H1 (cell line): ENCODE results near the gene CHTF18. TPM values are rescaled to one million over a fixed set of nuclear protein-coding genes. Genes with fewer than 3 reads are reported as not detected.

Experiments used
- CTCF ChIA-PET: fragments of 300-600 bp; sonication (Branson Sonifier 250); formaldehyde crosslinking; loops from one replicate; lab custom pipeline; 2021; ENCODE audit not compliant: partially characterized antibody; lab: Charles Lee
- POLR2A ChIA-PET: fragments of 300-600 bp; sonication (Branson Sonifier 250); formaldehyde crosslinking; loops from one replicate; lab custom pipeline; 2021; ENCODE audit warnings: inconsistent platforms; ENCODE audit not compliant: partially characterized antibody; lab: Charles Lee
- DNase-seq, 2 experiments: peaks; one replicate each; pipeline versions ENCODE4 v3.0.0 to v3.0.0-alpha.2; 2010 to 2022; ENCODE audit warnings: low spot score in 2 of 2, low read depth in 1 of 2, mixed read lengths in 1 of 2
- FAIRE-seq: peaks from 2 replicates; lab custom pipeline; 2011; peaks lifted over from hg19 to GRCh38; lab: Jason Lieb, UNC
- H2AFZ ChIP-seq: 2 replicates; pipeline ENCODE4 v1.8.1; 2012; ENCODE audit warnings: low read length, inconsistent platforms
- H2AK5ac ChIP-seq: 2 replicates; pipeline ENCODE4 v1.6.1; 2013; ENCODE audit warnings: low read depth, low read length
- H2BK120ac ChIP-seq: replicated peaks from 2 replicates; pipeline ENCODE3; 2013; ENCODE audit warnings: low read depth, low read length, inconsistent platforms
- H2BK12ac ChIP-seq: 2 replicates; pipeline ENCODE4 v1.6.1; 2013; ENCODE audit warnings: low read depth, low read length
- H2BK15ac ChIP-seq: 2 replicates; pipeline ENCODE4 v1.6.1; 2013; ENCODE audit warnings: low read length
- H2BK20ac ChIP-seq: 2 replicates; pipeline ENCODE4 v1.6.1; 2013; ENCODE audit warnings: low read length
- H2BK5ac ChIP-seq: 2 replicates; pipeline ENCODE4 v1.6.1; 2013; ENCODE audit warnings: low read depth, low read length
- H3K14ac ChIP-seq: 2 replicates; pipeline ENCODE4 v1.6.1; 2013; ENCODE audit warnings: inconsistent platforms; ENCODE audit not compliant: insufficient read length
- H3K18ac ChIP-seq: 2 replicates; pipeline ENCODE4 v1.6.1; 2013; ENCODE audit warnings: low read length; ENCODE audit errors: extremely low read depth
- H3K23ac ChIP-seq: 2 replicates; pipeline ENCODE4 v1.6.1; 2013; ENCODE audit warnings: inconsistent platforms; ENCODE audit not compliant: insufficient read length
- H3K23me2 ChIP-seq: 2 replicates; pipeline ENCODE4 v1.6.1; 2013; ENCODE audit warnings: low read depth, low read length
- H3K27ac ChIP-seq: 2 replicates; pipeline ENCODE4 v1.6.1; 2011; ENCODE audit warnings: low read depth, low read length, inconsistent platforms
- H3K27me3 ChIP-seq, 4 experiments: replicated peaks in 1 of 4; 1 replicate in 1 of 4; 2 replicates in 3 of 4; pipeline versions ENCODE4 v1.6.1 to v1.8.1; 2011 to 2013; ENCODE audit warnings: low read length in 3 of 4, mild to moderate bottlenecking in 3 of 4, inconsistent platforms in 2 of 4, mixed read lengths in 2 of 4, moderate library complexity in 1 of 4; ENCODE audit not compliant: control insufficient read depth in 3 of 4, insufficient read depth in 3 of 4; ENCODE audit errors: extremely low read depth in 1 of 4
- H3K36me3 ChIP-seq, 4 experiments: 2 replicates each; pipeline versions ENCODE4 v1.6.1 to v1.8.1; 2011 to 2013; ENCODE audit warnings: mild to moderate bottlenecking in 4 of 4, low read length in 3 of 4, moderate library complexity in 2 of 4, control low read depth in 1 of 4, inconsistent platforms in 1 of 4; ENCODE audit not compliant: insufficient read depth in 4 of 4, control insufficient read depth in 2 of 4
- H3K4ac ChIP-seq: replicated peaks from 2 replicates; pipeline ENCODE3; 2013; ENCODE audit warnings: low read length, low read depth, mixed read lengths, inconsistent platforms; ENCODE audit not compliant: insufficient read length
- H3K4me1 ChIP-seq, 4 experiments: replicated peaks in 1 of 4; 1 replicate in 1 of 4; 2 replicates in 3 of 4; pipeline versions ENCODE4 v1.6.1 to v1.8.1; 2011 to 2013; ENCODE audit warnings: low read length in 3 of 4, inconsistent platforms in 2 of 4, mixed read lengths in 1 of 4; ENCODE audit not compliant: insufficient read depth in 4 of 4, control insufficient read depth in 3 of 4
- H3K4me2 ChIP-seq, 2 experiments: 2 replicates each; pipeline versions ENCODE4 v1.6.1 to v1.8.1; 2011 to 2013; ENCODE audit warnings: low read depth in 2 of 2, low read length in 2 of 2, control low read depth in 1 of 2, inconsistent platforms in 1 of 2, mild to moderate bottlenecking in 1 of 2; ENCODE audit not compliant: insufficient read depth in 1 of 2
- H3K4me3 ChIP-seq, 4 experiments: fragments of 200-600, 300-600 bp in 1 of 4; sonication (generic), shearing (Covaris generic), sonication (Bioruptor Twin) in 1 of 4; 2 replicates each; pipeline versions ENCODE4 v1.5.1 to v1.8.1; 2011 to 2016; ENCODE audit warnings: low read length in 4 of 4, low read depth in 3 of 4, control low read depth in 2 of 4, inconsistent platforms in 2 of 4, mild to moderate bottlenecking in 2 of 4, mixed read lengths in 1 of 4, moderate library complexity in 1 of 4; ENCODE audit not compliant: insufficient read depth in 2 of 4; ENCODE audit errors: extremely low read depth in 1 of 4
- H3K56ac ChIP-seq: replicated peaks from 2 replicates; pipeline ENCODE3; 2013; ENCODE audit warnings: low read depth, mild to moderate bottlenecking, mixed read lengths, low read length, inconsistent platforms; ENCODE audit not compliant: insufficient read length
- H3K79me1 ChIP-seq: 2 replicates; pipeline ENCODE4 v1.6.1; 2013; ENCODE audit warnings: low read depth, low read length, control low read depth
- H3K79me2 ChIP-seq, 2 experiments: 2 replicates each; pipeline versions ENCODE4 v1.6.1 to v1.8.1; 2012 to 2013; ENCODE audit warnings: low read length in 2 of 2, mild to moderate bottlenecking in 2 of 2, inconsistent platforms in 1 of 2; ENCODE audit not compliant: insufficient read depth in 2 of 2, control insufficient read depth in 1 of 2
- H3K9ac ChIP-seq, 4 experiments: replicated peaks in 1 of 4; 1 replicate in 1 of 4; 2 replicates in 3 of 4; pipeline versions ENCODE4 v1.6.1 to v1.8.1; 2011 to 2013; ENCODE audit warnings: low read depth in 3 of 4, low read length in 3 of 4, control low read depth in 2 of 4, mild to moderate bottlenecking in 2 of 4, moderate library complexity in 2 of 4, inconsistent platforms in 1 of 4; ENCODE audit errors: extremely low read depth in 1 of 4
- H3K9me3 ChIP-seq, 2 experiments: 2 replicates each; pipeline versions ENCODE4 v1.6.1 to v1.8.1; 2012 to 2013; ENCODE audit warnings: mild to moderate bottlenecking in 2 of 2, moderate library complexity in 2 of 2, control low read depth in 1 of 2, inconsistent platforms in 1 of 2, low read depth in 1 of 2, low read length in 1 of 2, mixed read lengths in 1 of 2; ENCODE audit not compliant: insufficient read depth in 2 of 2
- H4K20me1 ChIP-seq, 2 experiments: replicated peaks in 1 of 2; 2 replicates each; pipeline versions ENCODE3 to v1.8.1; 2011 to 2013; ENCODE audit warnings: inconsistent platforms in 2 of 2, low read length in 2 of 2, mild to moderate bottlenecking in 1 of 2; ENCODE audit not compliant: insufficient read depth in 2 of 2, control insufficient read depth in 1 of 2
- H4K5ac ChIP-seq: 2 replicates; pipeline ENCODE4 v1.6.1; 2013; ENCODE audit warnings: low read length, low read depth, mixed read lengths, inconsistent platforms; ENCODE audit not compliant: insufficient read length
- H4K8ac ChIP-seq: 2 replicates; pipeline ENCODE4 v1.8.0; 2013; ENCODE audit warnings: mild to moderate bottlenecking, moderate library complexity, low read length, inconsistent platforms; ENCODE audit not compliant: insufficient read depth; ENCODE audit errors: extremely low read depth
- H4K91ac ChIP-seq: replicated peaks from 2 replicates; pipeline ENCODE3; 2013; ENCODE audit warnings: low read length, mixed read lengths, inconsistent platforms; ENCODE audit not compliant: insufficient read length
- EP300 ChIP-seq, 2 experiments: IDR thresholded peaks; 1 replicate in 1 of 2; 2 replicates in 1 of 2; pipeline ENCODE4 v1.6.1; 2011 to 2012; ENCODE audit warnings: low read depth in 2 of 2, low read length in 2 of 2, mild to moderate bottlenecking in 2 of 2, borderline replicate concordance in 1 of 2, inconsistent platforms in 1 of 2, moderate library complexity in 1 of 2
- WGBS, 2 experiments: shearing (Covaris generic) in 1 of 2; methylation state at CpG; one replicate each; pipeline versions ENCODE4 v1.1.6 to v1.1.7; 2013 to 2015; ENCODE audit warnings: low lambda C conversion rate in 2 of 2, mixed read lengths in 2 of 2, inconsistent platforms in 1 of 2, low coverage in 1 of 2, missing lambda C conversion rate in 1 of 2; ENCODE audit not compliant: insufficient replicate concordance in 2 of 2, insufficient coverage in 1 of 2, insufficient read length in 1 of 2; ENCODE audit errors: extremely low coverage in 1 of 2, missing lambda C conversion rate in 1 of 2; 5-methylcytosine and 5-hydroxymethylcytosine counted together
- polyA plus RNA-seq, 7 experiments: library from polyadenylated mRNA; depleted of rRNA in 3 of 7; stranded (reverse) in 5 of 7; unstranded in 2 of 7; fragments of >200 nt in 5 of 7; fragments of 200-250 nt in 2 of 7; gene quantifications; 1 replicate in 5 of 7; 2 replicates in 1 of 7; 4 replicates in 1 of 7; pipeline versions ENCODE4 v1.2.1 to v1.2.3, GENCODE V29; 2011 to 2013; ENCODE audit warnings: missing spikeins in 2 of 7, mixed read lengths in 2 of 7
- total RNA-seq: library from RNA; stranded (reverse); fragmentation: NEBNext Ultra II Directional; extraction: Animal tissue kit (Norgen Biotek cat#: 25700); gene quantifications from 2 replicates; pipeline ENCODE4 v1.2.1, GENCODE V29; 2021

Gene CHTF18
- total and polyA plus RNA-seq, 2 of the 8 experiments (the other 6 are each of a cell fraction or from before 2014, with no cell fraction given), result 75.3 to 104 TPM

DNA sequence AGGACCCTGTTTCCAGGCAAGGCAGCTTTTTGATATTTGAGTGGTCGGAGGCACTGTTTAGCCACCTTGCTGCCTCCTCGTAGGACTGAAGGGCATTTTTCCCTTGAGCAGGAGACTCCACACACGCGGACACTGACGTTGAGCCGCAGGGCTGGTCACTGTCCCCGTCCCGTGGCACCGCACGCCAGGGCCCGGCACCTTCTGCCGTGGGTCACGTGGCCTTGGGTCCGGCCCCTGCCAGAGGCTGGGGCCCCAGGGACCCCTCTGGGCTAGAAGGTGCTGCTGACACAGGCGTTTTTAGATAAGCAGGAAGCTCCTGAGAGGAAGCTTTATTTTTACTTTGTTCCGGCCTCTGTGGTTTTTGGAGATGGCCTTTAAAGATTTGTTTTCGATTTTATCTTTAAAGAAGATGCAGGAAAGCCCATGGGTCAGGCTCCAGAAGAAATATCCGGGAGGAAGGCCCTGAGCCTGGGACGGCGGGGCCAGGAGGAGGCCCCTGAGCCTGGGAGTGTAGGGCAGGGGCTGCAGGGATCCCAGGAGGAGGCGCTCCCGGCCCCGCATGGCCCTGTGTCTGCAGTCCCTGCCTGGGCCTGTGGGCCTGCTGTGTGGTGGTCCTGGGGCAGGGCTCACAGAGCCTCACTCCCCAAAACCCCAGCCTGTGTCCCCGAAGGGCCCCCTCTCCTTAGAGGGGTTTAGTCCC lies 42.6 kb downstream of the CHTF18 start:
- FAIRE-seq (no peak), DNase-seq (no peak)
- no peak overlapping the region for H3K9ac ChIP-seq
- ChIA-PET POLR2A (no interaction called here), CTCF (no interaction called here)
- H3K36me3 ChIP-seq, result no peaks in the 10 kb centered on the region
- no peaks in the 10 kb centered on the region for H3K23me2 ChIP-seq
- no peak overlapping the region for H3K18ac ChIP-seq
- WGBS, 2 experiments, result 93% methylated on average over 23 of the region's 24 CpGs; no CpG with 5 or more reads in 1 of the 2 experiments
- H3K9me3 ChIP-seq, result peaks cover 11 to 61% of the 10 kb centered on the region in 2 experiments; a peak in 3 of 4 replicates
- no peak overlapping the region for H2AK5ac ChIP-seq
- no peak overlapping the region for H4K91ac ChIP-seq
- no peak overlapping the region for H2BK20ac ChIP-seq
- no peak overlapping the region for H2BK120ac ChIP-seq
- H3K14ac ChIP-seq, result no peak overlapping the region
- H2AFZ ChIP-seq, result no peak overlapping the region
- no peak overlapping the region for H3K27ac ChIP-seq
- no peak overlapping the region for H3K4me3 ChIP-seq
- H3K4me1 ChIP-seq, result no peaks in the 10 kb centered on the region
- no peak overlapping the region for H4K5ac ChIP-seq
- no peak overlapping the region for H3K4ac ChIP-seq
- H2BK12ac ChIP-seq, result no peak overlapping the region
- no peaks in the 10 kb centered on the region for H3K27me3 ChIP-seq
- H2BK15ac ChIP-seq, result no peak overlapping the region
- H4K8ac ChIP-seq, result no peak overlapping the region; the same call in 1 of the 2 replicates
- H3K4me2 ChIP-seq, result no peak overlapping the region
- H3K79me1 ChIP-seq, result no peaks in the 10 kb centered on the region
- H3K79me2 ChIP-seq, result no peaks in the 10 kb centered on the region
- no peaks in the 10 kb centered on the region for H4K20me1 ChIP-seq
- H2BK5ac ChIP-seq, result no peak overlapping the region
- H3K23ac ChIP-seq, result no peak overlapping the region
- H3K56ac ChIP-seq, result no peak overlapping the region
- no peak for TF ChIP-seq EP300 (IDR thresholded peaks at IDR 0.05; ENCODE audit: borderline replicate concordance in 1 of 2, low read depth in 2 of 2, low read length in 2 of 2)
